GM23338 (cell line): Measurements from ENCODE around the gene PGBD5. TPM values are rescaled to one million over a fixed set of nuclear protein-coding genes. Genes with fewer than 3 reads are reported as not detected.

Experiments used
- ATAC-seq: fragments of 200-7000 bp; cut with Tn5 transposase; 3 replicates; pipeline ENCODE4 v1.9.1; 2020
- DNase-seq: peaks from one replicate; pipeline ENCODE4 v3.0.0-alpha.2; 2015; ENCODE audit warnings: low spot score
- H2AFZ ChIP-seq: fragments of 200-600 bp; sonication (generic); 2 replicates; pipeline ENCODE4 v1.8.0; 2016; ENCODE audit warnings: antibody characterized with exemption, mild to moderate bottlenecking, moderate library complexity
- H3F3A ChIP-seq: fragments of 200-600 bp; sonication (generic); replicated peaks from 2 replicates; pipeline ENCODE4 v1.8.0; 2017; ENCODE audit warnings: antibody characterized with exemption, mixed run types, low read depth
- H3K27ac ChIP-seq: fragments of 200-600 bp; sonication (generic); 2 replicates; pipeline ENCODE4 v1.6.1; 2016; ENCODE audit warnings: low read depth
- H3K27me3 ChIP-seq: fragments of 200-600 bp; sonication (generic); 2 replicates; pipeline ENCODE4 v1.8.0; 2016; ENCODE audit warnings: mild to moderate bottlenecking, mixed run types, moderate library complexity; ENCODE audit not compliant: insufficient read depth
- H3K36me3 ChIP-seq: fragments of 200-600 bp; sonication (generic); 2 replicates; pipeline ENCODE4 v1.8.0; 2016; ENCODE audit warnings: mild to moderate bottlenecking; ENCODE audit not compliant: insufficient read depth
- H3K4me1 ChIP-seq: fragments of 200-600 bp; sonication (generic); 2 replicates; pipeline ENCODE4 v1.8.0; 2016; ENCODE audit warnings: mild to moderate bottlenecking, moderate library complexity; ENCODE audit not compliant: insufficient read depth
- H3K4me2 ChIP-seq: fragments of 200-600 bp; sonication (generic); 2 replicates; pipeline ENCODE4 v1.7.1; 2017; ENCODE audit warnings: mixed run types
- H3K4me3 ChIP-seq: fragments of 200-600 bp; sonication (generic); 2 replicates; pipeline ENCODE4 v1.6.1; 2016; ENCODE audit warnings: mixed run types
- H3K79me2 ChIP-seq: fragments of 200-600 bp; sonication (generic); replicated peaks from 2 replicates; pipeline ENCODE4 v1.8.0; 2017; ENCODE audit warnings: mild to moderate bottlenecking; ENCODE audit not compliant: insufficient read depth
- H3K9me2 ChIP-seq: fragments of 200-600 bp; sonication (generic); 2 replicates; pipeline ENCODE4 v1.8.0; 2017; ENCODE audit not compliant: insufficient read depth
- H4K20me1 ChIP-seq: fragments of 200-600 bp; sonication (generic); replicated peaks from 2 replicates; pipeline ENCODE4 v1.8.0; 2017; ENCODE audit warnings: mild to moderate bottlenecking; ENCODE audit not compliant: insufficient read depth
- H3K27ac Mint-ChIP-seq: 2 replicates; pipeline ENCODE4 v1.8.0; 2020; ENCODE audit warnings: inconsistent platforms, mild to moderate bottlenecking, moderate library complexity, mixed read lengths
- H3K27me3 Mint-ChIP-seq: 3 replicates; pipeline ENCODE4 v1.8.0; 2022; ENCODE audit warnings: low read depth, mild to moderate bottlenecking, moderate library complexity, mixed read lengths, inconsistent platforms; ENCODE audit not compliant: insufficient read depth, poor library complexity
- H3K36me3 Mint-ChIP-seq: 3 replicates; pipeline ENCODE4 v1.8.0; 2021; ENCODE audit warnings: low read depth, mild to moderate bottlenecking, inconsistent platforms, moderate library complexity, mixed read lengths
- H3K4me1 Mint-ChIP-seq: 3 replicates; pipeline ENCODE4 v1.8.0; 2020; ENCODE audit warnings: mild to moderate bottlenecking, inconsistent platforms, mixed read lengths
- H3K4me3 Mint-ChIP-seq: 3 replicates; pipeline ENCODE4 v1.8.0; 2021; ENCODE audit warnings: moderate library complexity, mild to moderate bottlenecking, inconsistent platforms, mixed read lengths
- H3K9me3 Mint-ChIP-seq: 3 replicates; pipeline ENCODE4 v1.8.0; 2020; ENCODE audit warnings: moderate library complexity, mild to moderate bottlenecking, inconsistent platforms, mixed read lengths
- CREB1 ChIP-seq: fragments of 250-450 bp; sonication (Bioruptor Pico); IDR thresholded peaks from 2 replicates; pipeline ENCODE4 v1.5.0; 2020; ENCODE audit warnings: low read depth, mild to moderate bottlenecking, moderate library complexity
- EZH2 ChIP-seq: fragments of 200-600 bp; sonication (generic); IDR thresholded peaks from one replicate; pipeline ENCODE4 v1.8.0; 2017; ENCODE audit warnings: antibody characterized with exemption, mild to moderate bottlenecking, low read depth; ENCODE audit not compliant: unreplicated experiment
- EZH2phosphoT487 ChIP-seq: fragments of 200-600 bp; sonication (generic); IDR thresholded peaks from one replicate; pipeline ENCODE4 v1.8.1; 2018; ENCODE audit warnings: antibody characterized with exemption; ENCODE audit not compliant: unreplicated experiment
- JUNB ChIP-seq: IDR thresholded peaks from one replicate; pipeline ENCODE4 v1.6.1; 2016; ENCODE audit warnings: antibody characterized with exemption; ENCODE audit not compliant: unreplicated experiment
- NANOG ChIP-seq: IDR thresholded peaks from 2 replicates; pipeline ENCODE4 v1.6.1; 2016; ENCODE audit warnings: antibody characterized with exemption, borderline replicate concordance
- POLR2AphosphoS5 ChIP-seq: IDR thresholded peaks from 2 replicates; pipeline ENCODE4 v1.6.1; 2016; ENCODE audit warnings: antibody characterized with exemption, low read depth
- STAT1 ChIP-seq: IDR thresholded peaks from one replicate; pipeline ENCODE4 v1.6.1; 2016; ENCODE audit warnings: antibody characterized with exemption; ENCODE audit not compliant: unreplicated experiment
- ZNF114 ChIP-seq: fragments of 250-450 bp; sonication (Bioruptor Pico); IDR thresholded peaks from 2 replicates; pipeline ENCODE4 v1.5.0; 2020; ENCODE audit warnings: mild to moderate bottlenecking, moderate library complexity
- ZNF331 ChIP-seq: fragments of 250-450 bp; sonication (Bioruptor Pico); IDR thresholded peaks from 2 replicates; pipeline ENCODE4 v1.5.0; 2020; ENCODE audit warnings: low read depth, mild to moderate bottlenecking, moderate library complexity
- polyA plus RNA-seq: library from polyadenylated mRNA; unstranded; fragments of >200 nt; fragmentation: Nextera tagmentation; extraction: Ambion mirVana; gene quantifications from 2 replicates; pipeline ENCODE4 v1.2.1, GENCODE V29; 2016
- total RNA-seq: library from RNA; depleted of rRNA; stranded (reverse); fragments of >200 nt; shearing (Covaris generic); gene quantifications from 2 replicates; pipeline ENCODE4 v1.2.3, GENCODE V29; 2014
- TF ChIP-seq, protein P1 (sequence below): IDR thresholded peaks from one replicate; pipeline ENCODE4 v1.6.1; 2018; ENCODE audit warnings: antibody characterized with exemption; ENCODE audit not compliant: unreplicated experiment
- TF ChIP-seq, protein P2 (sequence below), 2 experiments: fragments of 200-600 bp in 1 of 2; sonication (generic) in 1 of 2; conservative IDR thresholded peaks; 2 replicates each; pipeline versions ENCODE4 v1.5.1 to v1.6.1; 2016 to 2017; ENCODE audit warnings: antibody characterized with exemption in 2 of 2, low read depth in 2 of 2, mild to moderate bottlenecking in 2 of 2, moderate library complexity in 1 of 2
- TF ChIP-seq, protein P3 (sequence below): fragments of 250-450 bp; sonication (Bioruptor Pico); IDR thresholded peaks from 2 replicates; pipeline ENCODE4 v1.5.0; 2020; ENCODE audit warnings: mild to moderate bottlenecking, moderate library complexity
- TF ChIP-seq, protein P4 (sequence below): IDR thresholded peaks from 2 replicates; pipeline ENCODE4 v1.6.1; 2016; ENCODE audit warnings: antibody characterized with exemption

PGBD5 gene
- total and polyA plus RNA-seq, 2 experiments from 2014 or later: 3.4 to 16.6 TPM

DNA sequence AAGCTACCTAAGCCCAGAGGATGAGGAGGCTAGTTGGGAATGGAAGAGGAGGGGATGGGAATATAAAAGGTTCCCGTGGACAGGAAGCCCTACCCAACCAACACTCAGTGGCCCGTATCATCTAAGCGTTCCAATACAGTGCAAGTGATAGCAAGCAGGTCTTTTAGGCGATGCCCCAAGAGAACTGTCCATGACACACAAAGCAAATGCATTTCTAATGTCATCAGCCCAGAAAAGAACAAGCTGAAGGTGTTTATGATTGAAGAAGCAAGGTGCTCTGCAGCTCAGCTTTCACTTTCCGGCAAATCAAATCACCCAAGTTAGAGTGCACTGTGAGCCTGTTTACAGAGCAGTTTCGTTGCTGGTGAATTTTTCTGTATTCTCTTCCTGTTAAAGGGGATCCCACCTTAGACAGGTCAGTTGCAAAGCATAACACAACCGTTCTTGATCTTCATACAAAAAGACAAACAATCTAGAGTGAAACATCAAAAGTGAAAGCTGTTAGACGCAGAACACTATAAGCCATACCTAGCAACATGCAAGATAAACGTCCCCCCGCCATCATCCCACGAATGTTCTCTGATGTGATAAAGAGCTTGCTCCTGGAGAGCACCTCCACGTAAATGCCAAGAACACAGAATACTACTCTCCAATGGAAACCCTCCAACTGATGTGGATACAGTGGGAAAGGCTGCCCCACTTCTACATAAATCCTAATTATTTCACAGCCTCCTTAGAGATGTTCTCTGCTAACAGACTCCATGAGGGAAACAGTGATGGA, 54.0 kb downstream of the PGBD5 start:
- ATAC-seq (no peak), DNase-seq (no peak)
- H3K27me3 Mint-ChIP-seq: peaks cover 3% of the 10 kb centered on the region
- H4K20me1 ChIP-seq: peaks cover 4% of the 10 kb centered on the region
- no peak overlapping the region for H3K4me3 ChIP-seq
- H3K36me3 ChIP-seq: no peaks in the 10 kb centered on the region
- H3K27ac ChIP-seq: no peak overlapping the region
- H3K79me2 ChIP-seq: peaks cover 19% of the 10 kb centered on the region
- H3K4me2 ChIP-seq: no peak overlapping the region
- peaks cover 21% of the 10 kb centered on the region for H3K4me1 Mint-ChIP-seq
- peaks cover 9% of the 10 kb centered on the region; the same call in 2 of the 3 replicates for H3K36me3 Mint-ChIP-seq
- H3K27ac Mint-ChIP-seq: no peak overlapping the region
- no peaks in the 10 kb centered on the region for H3K27me3 ChIP-seq
- no peak overlapping the region for H2AFZ ChIP-seq
- H3K4me3 Mint-ChIP-seq: no peak overlapping the region
- no peaks in the 10 kb centered on the region for H3F3A ChIP-seq
- no peaks in the 10 kb centered on the region for H3K9me3 Mint-ChIP-seq
- peaks cover 5% of the 10 kb centered on the region; the same call in 1 of the 2 replicates for H3K4me1 ChIP-seq
- no peaks in the 10 kb centered on the region for H3K9me2 ChIP-seq
- TF ChIP-seq, protein P1, sequence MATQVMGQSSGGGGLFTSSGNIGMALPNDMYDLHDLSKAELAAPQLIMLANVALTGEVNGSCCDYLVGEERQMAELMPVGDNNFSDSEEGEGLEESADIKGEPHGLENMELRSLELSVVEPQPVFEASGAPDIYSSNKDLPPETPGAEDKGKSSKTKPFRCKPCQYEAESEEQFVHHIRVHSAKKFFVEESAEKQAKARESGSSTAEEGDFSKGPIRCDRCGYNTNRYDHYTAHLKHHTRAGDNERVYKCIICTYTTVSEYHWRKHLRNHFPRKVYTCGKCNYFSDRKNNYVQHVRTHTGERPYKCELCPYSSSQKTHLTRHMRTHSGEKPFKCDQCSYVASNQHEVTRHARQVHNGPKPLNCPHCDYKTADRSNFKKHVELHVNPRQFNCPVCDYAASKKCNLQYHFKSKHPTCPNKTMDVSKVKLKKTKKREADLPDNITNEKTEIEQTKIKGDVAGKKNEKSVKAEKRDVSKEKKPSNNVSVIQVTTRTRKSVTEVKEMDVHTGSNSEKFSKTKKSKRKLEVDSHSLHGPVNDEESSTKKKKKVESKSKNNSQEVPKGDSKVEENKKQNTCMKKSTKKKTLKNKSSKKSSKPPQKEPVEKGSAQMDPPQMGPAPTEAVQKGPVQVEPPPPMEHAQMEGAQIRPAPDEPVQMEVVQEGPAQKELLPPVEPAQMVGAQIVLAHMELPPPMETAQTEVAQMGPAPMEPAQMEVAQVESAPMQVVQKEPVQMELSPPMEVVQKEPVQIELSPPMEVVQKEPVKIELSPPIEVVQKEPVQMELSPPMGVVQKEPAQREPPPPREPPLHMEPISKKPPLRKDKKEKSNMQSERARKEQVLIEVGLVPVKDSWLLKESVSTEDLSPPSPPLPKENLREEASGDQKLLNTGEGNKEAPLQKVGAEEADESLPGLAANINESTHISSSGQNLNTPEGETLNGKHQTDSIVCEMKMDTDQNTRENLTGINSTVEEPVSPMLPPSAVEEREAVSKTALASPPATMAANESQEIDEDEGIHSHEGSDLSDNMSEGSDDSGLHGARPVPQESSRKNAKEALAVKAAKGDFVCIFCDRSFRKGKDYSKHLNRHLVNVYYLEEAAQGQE: no peak
- TF ChIP-seq ZNF331 (CRISPR knock-in tag) (no peak), NANOG (no peak), EZH2phosphoT487 (no peak), CREB1 (CRISPR knock-in tag) (no peak), ZNF114 (CRISPR knock-in tag) (no peak), POLR2AphosphoS5 (no peak), EZH2 (no peak), STAT1 (no peak), JUNB (no peak)
- TF ChIP-seq, protein P2, sequence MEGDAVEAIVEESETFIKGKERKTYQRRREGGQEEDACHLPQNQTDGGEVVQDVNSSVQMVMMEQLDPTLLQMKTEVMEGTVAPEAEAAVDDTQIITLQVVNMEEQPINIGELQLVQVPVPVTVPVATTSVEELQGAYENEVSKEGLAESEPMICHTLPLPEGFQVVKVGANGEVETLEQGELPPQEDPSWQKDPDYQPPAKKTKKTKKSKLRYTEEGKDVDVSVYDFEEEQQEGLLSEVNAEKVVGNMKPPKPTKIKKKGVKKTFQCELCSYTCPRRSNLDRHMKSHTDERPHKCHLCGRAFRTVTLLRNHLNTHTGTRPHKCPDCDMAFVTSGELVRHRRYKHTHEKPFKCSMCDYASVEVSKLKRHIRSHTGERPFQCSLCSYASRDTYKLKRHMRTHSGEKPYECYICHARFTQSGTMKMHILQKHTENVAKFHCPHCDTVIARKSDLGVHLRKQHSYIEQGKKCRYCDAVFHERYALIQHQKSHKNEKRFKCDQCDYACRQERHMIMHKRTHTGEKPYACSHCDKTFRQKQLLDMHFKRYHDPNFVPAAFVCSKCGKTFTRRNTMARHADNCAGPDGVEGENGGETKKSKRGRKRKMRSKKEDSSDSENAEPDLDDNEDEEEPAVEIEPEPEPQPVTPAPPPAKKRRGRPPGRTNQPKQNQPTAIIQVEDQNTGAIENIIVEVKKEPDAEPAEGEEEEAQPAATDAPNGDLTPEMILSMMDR (conservative IDR thresholded peaks at IDR 0.05; ENCODE audit: low read depth in 2 of 2): no peak
- TF ChIP-seq, protein P3, sequence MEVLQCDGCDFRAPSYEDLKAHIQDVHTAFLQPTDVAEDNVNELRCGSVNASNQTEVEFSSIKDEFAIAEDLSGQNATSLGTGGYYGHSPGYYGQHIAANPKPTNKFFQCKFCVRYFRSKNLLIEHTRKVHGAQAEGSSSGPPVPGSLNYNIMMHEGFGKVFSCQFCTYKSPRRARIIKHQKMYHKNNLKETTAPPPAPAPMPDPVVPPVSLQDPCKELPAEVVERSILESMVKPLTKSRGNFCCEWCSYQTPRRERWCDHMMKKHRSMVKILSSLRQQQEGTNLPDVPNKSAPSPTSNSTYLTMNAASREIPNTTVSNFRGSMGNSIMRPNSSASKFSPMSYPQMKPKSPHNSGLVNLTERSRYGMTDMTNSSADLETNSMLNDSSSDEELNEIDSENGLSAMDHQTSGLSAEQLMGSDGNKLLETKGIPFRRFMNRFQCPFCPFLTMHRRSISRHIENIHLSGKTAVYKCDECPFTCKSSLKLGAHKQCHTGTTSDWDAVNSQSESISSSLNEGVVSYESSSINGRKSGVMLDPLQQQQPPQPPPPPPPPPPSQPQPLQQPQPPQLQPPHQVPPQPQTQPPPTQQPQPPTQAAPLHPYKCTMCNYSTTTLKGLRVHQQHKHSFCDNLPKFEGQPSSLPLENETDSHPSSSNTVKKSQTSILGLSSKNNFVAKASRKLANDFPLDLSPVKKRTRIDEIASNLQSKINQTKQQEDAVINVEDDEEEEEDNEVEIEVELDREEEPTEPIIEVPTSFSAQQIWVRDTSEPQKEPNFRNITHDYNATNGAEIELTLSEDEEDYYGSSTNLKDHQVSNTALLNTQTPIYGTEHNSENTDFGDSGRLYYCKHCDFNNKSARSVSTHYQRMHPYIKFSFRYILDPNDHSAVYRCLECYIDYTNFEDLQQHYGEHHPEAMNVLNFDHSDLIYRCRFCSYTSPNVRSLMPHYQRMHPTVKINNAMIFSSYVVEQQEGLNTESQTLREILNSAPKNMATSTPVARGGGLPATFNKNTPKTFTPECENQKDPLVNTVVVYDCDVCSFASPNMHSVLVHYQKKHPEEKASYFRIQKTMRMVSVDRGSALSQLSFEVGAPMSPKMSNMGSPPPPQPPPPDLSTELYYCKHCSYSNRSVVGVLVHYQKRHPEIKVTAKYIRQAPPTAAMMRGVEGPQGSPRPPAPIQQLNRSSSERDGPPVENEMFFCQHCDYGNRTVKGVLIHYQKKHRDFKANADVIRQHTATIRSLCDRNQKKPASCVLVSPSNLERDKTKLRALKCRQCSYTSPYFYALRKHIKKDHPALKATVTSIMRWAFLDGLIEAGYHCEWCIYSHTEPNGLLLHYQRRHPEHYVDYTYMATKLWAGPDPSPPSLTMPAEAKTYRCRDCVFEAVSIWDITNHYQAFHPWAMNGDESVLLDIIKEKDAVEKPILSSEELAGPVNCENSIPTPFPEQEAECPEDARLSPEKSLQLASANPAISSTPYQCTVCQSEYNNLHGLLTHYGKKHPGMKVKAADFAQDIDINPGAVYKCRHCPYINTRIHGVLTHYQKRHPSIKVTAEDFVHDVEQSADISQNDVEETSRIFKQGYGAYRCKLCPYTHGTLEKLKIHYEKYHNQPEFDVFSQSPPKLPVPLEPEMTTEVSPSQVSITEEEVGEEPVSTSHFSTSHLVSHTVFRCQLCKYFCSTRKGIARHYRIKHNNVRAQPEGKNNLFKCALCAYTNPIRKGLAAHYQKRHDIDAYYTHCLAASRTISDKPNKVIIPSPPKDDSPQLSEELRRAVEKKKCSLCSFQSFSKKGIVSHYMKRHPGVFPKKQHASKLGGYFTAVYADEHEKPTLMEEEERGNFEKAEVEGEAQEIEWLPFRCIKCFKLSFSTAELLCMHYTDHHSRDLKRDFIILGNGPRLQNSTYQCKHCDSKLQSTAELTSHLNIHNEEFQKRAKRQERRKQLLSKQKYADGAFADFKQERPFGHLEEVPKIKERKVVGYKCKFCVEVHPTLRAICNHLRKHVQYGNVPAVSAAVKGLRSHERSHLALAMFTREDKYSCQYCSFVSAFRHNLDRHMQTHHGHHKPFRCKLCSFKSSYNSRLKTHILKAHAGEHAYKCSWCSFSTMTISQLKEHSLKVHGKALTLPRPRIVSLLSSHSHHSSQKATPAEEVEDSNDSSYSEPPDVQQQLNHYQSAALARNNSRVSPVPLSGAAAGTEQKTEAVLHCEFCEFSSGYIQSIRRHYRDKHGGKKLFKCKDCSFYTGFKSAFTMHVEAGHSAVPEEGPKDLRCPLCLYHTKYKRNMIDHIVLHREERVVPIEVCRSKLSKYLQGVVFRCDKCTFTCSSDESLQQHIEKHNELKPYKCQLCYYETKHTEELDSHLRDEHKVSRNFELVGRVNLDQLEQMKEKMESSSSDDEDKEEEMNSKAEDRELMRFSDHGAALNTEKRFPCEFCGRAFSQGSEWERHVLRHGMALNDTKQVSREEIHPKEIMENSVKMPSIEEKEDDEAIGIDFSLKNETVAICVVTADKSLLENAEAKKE (CRISPR knock-in tag): no peak
- TF ChIP-seq, protein P4, sequence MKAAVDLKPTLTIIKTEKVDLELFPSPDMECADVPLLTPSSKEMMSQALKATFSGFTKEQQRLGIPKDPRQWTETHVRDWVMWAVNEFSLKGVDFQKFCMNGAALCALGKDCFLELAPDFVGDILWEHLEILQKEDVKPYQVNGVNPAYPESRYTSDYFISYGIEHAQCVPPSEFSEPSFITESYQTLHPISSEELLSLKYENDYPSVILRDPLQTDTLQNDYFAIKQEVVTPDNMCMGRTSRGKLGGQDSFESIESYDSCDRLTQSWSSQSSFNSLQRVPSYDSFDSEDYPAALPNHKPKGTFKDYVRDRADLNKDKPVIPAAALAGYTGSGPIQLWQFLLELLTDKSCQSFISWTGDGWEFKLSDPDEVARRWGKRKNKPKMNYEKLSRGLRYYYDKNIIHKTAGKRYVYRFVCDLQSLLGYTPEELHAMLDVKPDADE: no peak
